MCF 10A (cell line): ENCODE results near the gene HLA-DMB. TPM values are rescaled to one million over a fixed set of nuclear protein-coding genes. Genes with fewer than 3 reads are reported as not detected.
A peak's percentile ranks its signal among the peaks of the same experiment; 100 is the strongest.

Source experiments
- Bru-seq: library from RNA; stranded (reverse); fragments of 400-500 nt; gene quantifications from one replicate; lab custom pipeline; 2021; lab: Mats Ljungman, UMichigan
- BruChase-seq, 2 experiments: library from RNA; stranded (reverse); fragments of 400-500 nt; gene quantifications; one replicate each; lab custom pipeline; 2021; lab: Mats Ljungman, UMichigan
- BruUV-seq: library from RNA; stranded (reverse); fragments of 400-500 nt; replicated peaks from 2 replicates; lab custom pipeline; 2021; lab: Mats Ljungman, UMichigan
- CTCF ChIA-PET: fragments of 300-600 bp; sonication (Branson Sonifier 250); formaldehyde crosslinking; extraction: SDS; loops from one replicate; lab custom pipeline; 2021; ENCODE audit warnings: antibody characterized with exemption, inconsistent platforms; lab: Yijun Ruan, JAX
- POLR2A ChIA-PET: fragments of 300-600, 350-650 bp; sonication (Branson Sonifier 250); formaldehyde crosslinking; extraction: SDS; loops from one replicate; lab custom pipeline; 2020; ENCODE audit warnings: antibody characterized with exemption, inconsistent platforms; lab: Yijun Ruan, JAX
- DNase-seq: peaks from one replicate; pipeline ENCODE4 v3.0.0-alpha.2; 2018; ENCODE audit not compliant: unreplicated experiment
- H3K27ac Mint-ChIP-seq: one replicate; pipeline ENCODE4 v1.8.0; 2022; ENCODE audit warnings: mild to moderate bottlenecking, low read depth, mixed read lengths; ENCODE audit not compliant: unreplicated experiment
- H3K27me3 Mint-ChIP-seq: one replicate; pipeline ENCODE4 v1.8.0; 2022; ENCODE audit warnings: mixed read lengths; ENCODE audit not compliant: insufficient read depth, unreplicated experiment
- H3K36me3 Mint-ChIP-seq: one replicate; pipeline ENCODE4 v1.8.0; 2022; ENCODE audit warnings: mild to moderate bottlenecking, moderate library complexity, mixed read lengths; ENCODE audit not compliant: insufficient read depth, unreplicated experiment
- H3K4me1 Mint-ChIP-seq: one replicate; pipeline ENCODE4 v1.8.0; 2022; ENCODE audit warnings: mixed read lengths; ENCODE audit not compliant: insufficient read depth, unreplicated experiment
- H3K4me3 Mint-ChIP-seq: one replicate; pipeline ENCODE4 v1.8.0; 2022; ENCODE audit warnings: mild to moderate bottlenecking, moderate library complexity, mixed read lengths; ENCODE audit not compliant: unreplicated experiment
- H3K9me3 Mint-ChIP-seq: one replicate; pipeline ENCODE4 v1.8.0; 2022; ENCODE audit warnings: mixed read lengths; ENCODE audit not compliant: unreplicated experiment
- CTCF ChIP-seq: fragments of 200-600 bp; IDR thresholded peaks from one replicate; pipeline ENCODE4 v1.8.0; 2022; ENCODE audit warnings: antibody characterized with exemption, mild to moderate bottlenecking; ENCODE audit not compliant: unreplicated experiment
- intact Hi-C: fragments of 100-400 bp; cut with micrococcal nuclease; formaldehyde crosslinking; loops from 2 replicates; pipeline ENCODE4 v1.14.1; 2022
- long read RNA-seq: library from polyadenylated mRNA; stranded (forward); transcript quantifications from one replicate; pipeline ENCODE4 v2.0.0, GENCODE V29; 2022
- total RNA-seq: library from RNA; stranded (reverse); gene quantifications from 2 replicates; pipeline ENCODE4 v1.2.3, GENCODE V29; 2022

HLA-DMB gene
- total RNA-seq (not detected in 2 replicates), Bru-seq, nascent RNA (not detected), BruChase-seq, experiment 1, labeled RNA remaining after a 6-hour chase (not detected), BruChase-seq, experiment 2, labeled RNA remaining after a 2-hour chase (percentile 28 among the genes with signal in this experiment)
- long read RNA-seq, result 0 reads

GRCh38 chr6:32940656-32941213 is at the start of gene HLA-DMB:
TSS of gene HLA-DMB (minus strand) at chr6:32941028. CDS start at chr6:32940807, 221 bp downstream.
- ChIA-PET POLR2A (interaction anchor here (0.6 to 4.1 kb wide), 7 partner anchors 12 to 1079 kb away, joined by 3 to 21 read pairs (median 3); partner anchors contain the start of genes BRD2 and HLA-DMA), CTCF (interaction anchor here (0.6 to 5.2 kb wide), 5 partner anchors 8 to 176 kb away, joined by 3 to 51 read pairs (median 5); partner anchors contain the start of gene HLA-DMA)
- Mint-ChIP-seq H3K36me3 (no peaks in the 10 kb centered on the region), H3K4me3 (no peak within 1 kb of the TSS), H3K4me1 (peaks cover 5% of the 10 kb centered on the region), H3K9me3 (no peaks in the 10 kb centered on the region), H3K27ac (no peak within 1 kb of the TSS), H3K27me3 (peaks cover 74% of the 10 kb centered on the region)
- no peak for TF ChIP-seq CTCF
- no TSS peak for BruUV-seq
- intact Hi-C loops, result no loop called here
- DNase-seq, result peak; percentile 75

- BruUV-seq, result no TSS peak
- H3K27me3 Mint-ChIP-seq, result peaks cover 31% of the 10 kb centered on the region
- POLR2A ChIA-PET, result interaction anchor here (1.0 to 12.1 kb wide), 2 partner anchors 18 to 47 kb away, joined by 3 to 245 read pairs; partner anchors contain the start of gene BRD2
- TF ChIP-seq CTCF, result no peak
- no peaks in the 10 kb centered on the region for H3K9me3 Mint-ChIP-seq
- no peaks in the 10 kb centered on the region for H3K36me3 Mint-ChIP-seq
- intact Hi-C loops, result no loop called here
- no peak overlapping the region for H3K4me3 Mint-ChIP-seq
- peaks cover 3% of the 10 kb centered on the region for H3K4me1 Mint-ChIP-seq
- CTCF ChIA-PET, result interaction anchor here (0.6 to 7.6 kb wide), 5 partner anchors 30 to 104 kb away, joined by 3 to 161 read pairs (median 6); partner anchors contain the start of gene HLA-DMA
- peak; percentile 36 for DNase-seq
- no peak overlapping the region for H3K27ac Mint-ChIP-seq
Observed at GRCh38 chr6:32989368-32989767, 48.5 kb upstream of the HLA-DMB start.

GRCh38 chr6:32984622-32985389 is 44.0 kb upstream of the HLA-DMB start:
- CTCF ChIA-PET, result interaction anchor here (0.6 to 7.6 kb wide), 53 partner anchors 9 to 644 kb away, joined by 3 to 161 read pairs (median 5); partner anchors contain the start of genes BRD2, HLA-DMA, HLA-DPB1 and TAP2
- H3K4me1 Mint-ChIP-seq, result peaks cover 20% of the 10 kb centered on the region
- TF ChIP-seq CTCF, result peak; percentile 81
- no TSS peak for BruUV-seq
- H3K27me3 Mint-ChIP-seq, result no peaks in the 10 kb centered on the region
- DNase-seq, result peak; percentile 91
- no peak overlapping the region for H3K4me3 Mint-ChIP-seq
- POLR2A ChIA-PET, result interaction anchor here (0.6 to 12.1 kb wide), 15 partner anchors 13 to 789 kb away, joined by 3 to 245 read pairs (median 4); partner anchors contain the start of genes BRD2, HLA-DMA and TAP2
- H3K27ac Mint-ChIP-seq, result no peak overlapping the region
- peaks cover 34% of the 10 kb centered on the region for H3K36me3 Mint-ChIP-seq
- intact Hi-C loops, result loop anchor here (1.0 to 2.0 kb wide), 5 partner anchors 11 to 100 kb away; partner anchors contain the start of gene HLA-DMA
- H3K9me3 Mint-ChIP-seq, result no peaks in the 10 kb centered on the region
